NOMO-1 (cell line): Measurements from ENCODE around the gene NUDC.
"Not testable (repeated sequence)": the region's sequence is repeated elsewhere in the genome, so short reads cannot be mapped to it uniquely, and the experiment has no call there.

ENCODE experiments used
- DNase-seq, 2 experiments: peaks; one replicate each; lab custom pipeline; 2025; ENCODE audit not compliant: unreplicated experiment in 2 of 2; lab: John Stamatoyannopoulos, UW

NUDC gene

DNA sequence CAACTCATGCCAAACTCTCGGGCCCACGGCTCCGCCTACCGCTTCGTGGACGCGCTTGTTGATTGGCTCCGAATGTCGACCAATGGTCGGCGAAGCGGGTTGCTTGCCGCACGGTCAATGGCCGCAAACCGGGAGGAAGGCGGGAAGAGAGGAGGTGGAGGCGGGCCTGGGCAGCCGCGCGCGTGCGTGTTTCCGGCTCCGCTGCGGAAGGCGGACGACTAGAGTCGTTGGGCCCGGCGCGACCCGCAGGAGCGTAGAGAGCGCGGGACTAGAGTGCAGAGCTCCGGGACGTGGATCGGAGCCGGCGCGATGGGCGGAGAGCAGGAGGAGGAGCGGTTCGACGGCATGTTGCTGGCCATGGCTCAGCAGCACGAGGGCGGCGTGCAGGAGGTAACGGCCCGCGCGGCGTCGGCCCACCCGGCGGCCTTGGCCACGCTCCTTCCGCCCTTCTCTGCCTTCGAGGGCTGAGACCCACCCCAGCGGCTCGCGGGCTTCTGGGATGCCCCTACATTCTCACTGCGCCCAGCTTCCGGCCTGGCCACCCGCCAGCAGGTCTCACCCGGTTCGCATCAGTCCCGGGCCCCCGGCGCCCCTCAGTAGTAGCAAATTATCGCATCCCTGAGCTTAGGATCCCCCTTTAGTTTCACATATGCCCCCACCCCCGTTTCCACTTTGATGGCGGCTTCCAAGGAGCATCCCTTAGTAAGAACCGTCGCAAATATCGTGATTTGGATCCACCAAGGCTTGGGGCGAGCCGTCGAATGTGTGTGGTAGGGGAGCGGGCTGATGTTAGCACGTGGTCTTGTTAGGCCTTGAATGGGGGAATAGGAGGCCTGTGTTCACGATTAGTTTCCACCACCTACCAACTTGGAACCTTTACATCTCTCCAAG is at the start of gene NUDC:
TSS of gene NUDC (plus strand) at position 204 of the 891 bp plus-strand sequence. CDS start at position 310, 106 bp downstream.
- DNase-seq = peak; percentile 96 to 97

DNA sequence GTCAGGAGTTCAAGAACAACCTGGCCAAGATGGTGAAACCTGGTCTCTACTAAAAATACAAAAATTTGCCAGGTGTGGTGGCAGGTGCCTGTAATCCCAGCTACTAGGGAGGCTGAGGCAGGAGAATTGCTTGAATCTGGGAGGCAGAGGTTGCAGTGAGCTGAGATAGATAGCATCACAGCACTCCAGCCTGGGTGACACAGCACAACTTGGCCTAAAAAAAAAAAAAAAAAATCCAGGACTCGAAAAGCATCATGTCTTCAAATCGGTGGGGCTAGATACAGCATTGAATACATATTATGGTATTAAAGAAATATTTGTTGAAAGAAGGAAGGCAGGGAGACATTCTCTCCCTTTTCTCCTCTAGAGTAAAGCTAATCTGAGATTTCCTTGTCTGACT is 48.4 kb upstream of the NUDC start:
- DNase-seq = not testable (repeated sequence)

DNA sequence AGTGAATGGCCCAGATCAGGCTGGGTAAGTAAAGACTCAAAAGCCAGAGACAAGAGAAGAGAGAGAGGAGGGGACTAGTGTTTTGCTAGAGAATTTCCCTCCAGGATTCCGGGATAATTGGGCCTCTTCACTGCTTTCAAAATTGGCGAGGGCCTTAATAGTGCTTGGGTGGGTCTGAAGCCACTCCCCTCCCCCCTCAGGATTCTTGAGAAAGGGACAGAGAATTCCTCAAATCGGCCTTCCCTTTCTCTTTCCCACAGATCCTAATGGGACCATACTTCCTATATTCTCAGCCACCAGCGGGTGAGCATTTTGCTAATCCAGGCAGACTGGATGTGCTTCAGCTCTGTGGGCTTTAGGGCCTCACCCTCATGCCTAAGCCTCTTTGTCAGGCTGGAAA is 46.6 kb upstream of the NUDC start:
- no peak for DNase-seq

DNA sequence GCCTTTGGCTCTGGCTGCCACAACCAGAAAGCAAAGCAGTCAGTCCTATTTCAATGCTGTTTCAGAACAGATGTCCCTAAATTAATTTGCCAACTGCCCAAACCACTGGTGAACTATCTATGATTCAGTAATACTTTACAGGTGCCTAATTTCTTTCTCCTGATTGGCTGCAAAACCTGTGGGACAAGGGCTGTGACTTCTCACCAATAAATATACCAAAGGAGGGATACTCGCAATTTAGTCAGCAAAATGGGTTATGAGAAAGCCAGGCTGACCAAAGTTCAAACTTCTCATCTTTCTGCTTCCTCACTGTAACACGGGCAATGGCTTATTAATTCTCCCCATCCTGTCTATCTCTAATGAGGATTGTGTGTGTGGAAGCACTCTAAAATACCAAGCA is 44.2 kb upstream of the NUDC start:
- DNase-seq = no peak

DNA sequence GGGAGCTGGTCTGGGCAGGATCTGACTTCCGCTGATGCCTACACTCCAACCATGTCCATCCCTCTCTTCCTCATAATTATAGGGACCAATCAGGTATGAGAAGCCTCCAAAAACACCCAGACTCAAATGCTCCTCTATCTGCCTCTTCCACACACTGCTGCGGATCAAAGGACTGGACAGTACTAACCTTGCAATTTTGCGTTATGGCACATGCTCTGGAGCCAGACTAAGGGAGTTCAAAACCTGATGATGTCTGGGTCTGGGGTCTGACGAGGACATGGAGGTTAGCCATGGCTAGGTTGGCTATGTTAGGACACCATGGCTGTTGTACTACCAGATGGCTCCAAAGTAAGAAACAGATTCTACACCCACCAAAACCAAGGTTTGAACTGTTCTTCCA is 41.8 kb upstream of the NUDC start:
- DNase-seq = no peak

DNA sequence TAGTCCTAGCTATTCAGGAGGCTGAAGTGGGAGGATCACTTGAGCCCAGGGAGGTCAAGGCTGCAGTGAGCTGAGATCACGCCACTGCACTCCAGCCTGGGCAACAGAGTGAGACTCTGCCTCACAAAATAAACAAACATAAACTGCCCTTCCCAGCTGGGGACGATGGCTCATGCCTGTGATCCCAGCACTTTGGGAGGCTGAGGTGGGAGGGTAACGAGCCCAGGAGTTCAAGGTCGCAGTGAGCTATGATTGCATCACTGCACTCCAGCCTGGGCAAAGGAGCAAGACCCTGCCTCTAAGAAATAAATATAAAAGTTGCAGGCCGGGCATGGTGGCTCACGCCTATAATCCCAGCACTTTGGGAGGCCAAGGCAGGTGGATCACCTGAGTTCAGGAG is 39.9 kb upstream of the NUDC start:
- DNase-seq = not testable (repeated sequence)

DNA sequence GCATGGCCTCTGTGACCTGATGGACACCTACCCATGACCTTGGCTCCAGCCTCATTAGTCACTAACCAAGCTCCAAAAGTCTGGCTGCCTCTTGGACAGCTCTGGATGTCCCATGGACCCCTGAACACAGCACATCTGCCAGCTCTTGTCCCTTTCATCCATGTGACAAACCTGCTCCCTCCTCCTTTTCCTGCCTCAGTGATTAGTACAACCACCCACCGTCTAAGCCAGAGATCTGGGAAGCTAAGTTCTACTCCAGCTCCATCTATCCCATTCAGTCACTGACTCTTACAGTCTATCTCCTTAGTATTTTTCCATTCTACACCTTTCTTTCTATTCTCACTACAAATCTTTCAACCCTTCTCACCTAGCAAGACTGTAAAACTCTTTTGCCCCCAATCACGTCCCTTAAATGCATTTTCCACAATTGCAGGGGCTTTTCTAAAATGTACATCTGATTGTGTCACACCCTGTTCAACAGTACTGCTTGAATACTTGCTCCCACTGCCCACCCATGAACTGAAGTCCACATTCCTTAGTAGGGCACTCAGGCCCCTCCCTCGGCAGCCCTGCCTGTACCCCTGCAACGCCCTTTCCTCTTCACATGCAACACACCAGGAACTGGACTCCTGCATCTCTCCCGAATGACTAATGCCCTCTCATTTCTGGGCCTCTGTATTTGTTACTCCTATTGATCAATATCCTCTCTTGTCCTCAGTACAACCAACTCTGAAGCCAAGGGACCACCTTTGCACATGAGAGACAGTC is 38.7 kb upstream of the NUDC start:
- no peak for DNase-seq

DNA sequence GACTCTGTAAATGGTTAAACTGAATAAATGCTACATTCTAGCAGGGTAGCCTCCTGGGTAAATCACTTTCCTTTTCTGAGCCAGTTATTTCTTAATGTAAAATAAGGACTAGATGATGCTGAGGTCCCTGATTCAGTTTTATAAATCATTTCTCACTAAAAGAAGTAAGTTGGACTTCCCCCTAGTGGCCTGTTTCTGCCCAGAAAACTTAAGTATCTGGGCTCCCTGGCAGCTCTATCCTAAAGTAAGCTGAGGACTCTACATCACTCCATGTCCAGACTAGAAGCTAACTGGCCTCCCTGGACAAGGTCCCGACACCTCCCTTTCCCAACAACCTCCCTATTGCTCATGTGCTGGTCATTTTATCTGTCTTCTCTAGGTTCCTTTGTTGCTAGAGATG is 34.4 kb upstream of the NUDC start:
- DNase-seq = peak in 1 of 2 experiments; percentile 9

DNA sequence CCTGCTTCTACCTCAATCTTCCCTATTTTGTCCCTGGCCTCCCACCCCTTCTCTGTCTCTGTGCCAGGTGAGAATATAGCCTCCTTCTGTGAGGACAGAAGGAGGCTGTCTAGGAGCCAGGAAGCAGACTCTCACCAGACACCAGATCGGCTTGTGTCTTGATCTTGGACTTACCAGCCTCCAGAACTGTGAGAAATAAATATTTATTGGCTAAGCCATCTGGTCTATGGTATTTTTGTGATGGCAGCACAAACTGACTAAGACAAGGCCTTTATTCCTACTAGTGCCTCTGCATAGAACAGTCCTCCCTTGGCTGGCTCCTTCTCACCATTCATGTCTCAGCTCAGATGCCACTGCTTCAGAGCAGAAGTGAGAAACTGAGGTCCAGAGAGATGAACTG is 33.3 kb upstream of the NUDC start:
- no peak for DNase-seq

DNA sequence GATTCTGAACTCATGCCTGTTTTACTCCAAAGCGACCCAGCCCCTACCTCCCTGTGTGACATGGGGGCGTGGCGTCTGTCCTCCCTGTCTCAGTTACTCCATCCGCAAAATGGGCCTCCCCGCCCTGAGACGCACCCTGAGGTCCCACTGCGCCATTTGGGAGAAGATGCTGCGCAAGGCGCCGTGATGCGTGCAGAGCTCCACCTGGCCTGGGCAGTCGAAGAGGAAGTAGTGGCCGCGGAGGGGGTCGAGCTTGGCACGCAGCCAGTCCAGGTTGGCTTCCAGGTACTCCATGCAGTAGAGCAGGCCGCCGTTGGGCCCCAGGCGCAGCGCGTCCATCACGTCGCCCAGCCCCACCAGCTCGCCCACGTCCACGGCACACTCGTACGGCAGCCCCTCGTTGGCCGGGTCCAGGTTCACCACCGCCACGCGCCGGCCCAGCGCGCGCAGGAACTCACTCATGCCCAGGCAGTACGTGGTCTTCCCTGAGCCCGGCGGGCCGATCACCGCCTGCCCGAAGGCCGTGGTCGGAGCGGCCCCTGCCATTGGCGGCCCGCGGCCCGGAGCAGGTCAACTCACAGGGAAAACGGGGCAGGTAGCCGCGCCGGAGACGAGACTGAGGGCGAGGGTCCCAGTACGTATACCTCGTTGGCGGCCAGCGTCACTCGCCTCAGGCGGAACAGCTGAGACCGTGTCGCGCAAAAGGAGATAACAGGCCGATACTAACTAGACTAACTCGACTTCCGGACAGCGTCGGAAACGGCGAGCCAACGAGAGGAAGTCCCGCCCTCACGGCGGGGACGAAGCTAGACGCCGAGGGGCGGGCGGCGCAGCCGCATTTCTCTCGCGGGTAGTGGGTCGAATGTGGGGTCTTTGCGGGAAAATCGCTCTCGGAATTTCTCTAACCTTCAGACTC is 31.7 kb upstream of the NUDC start, which contains the start of gene GPN2:
TSS of gene GPN2 (minus strand) at position 733 of the 916 bp plus-strand sequence. CDS start at position 546, 187 bp downstream.
- peak; percentile 75 to 85 for DNase-seq

DNA sequence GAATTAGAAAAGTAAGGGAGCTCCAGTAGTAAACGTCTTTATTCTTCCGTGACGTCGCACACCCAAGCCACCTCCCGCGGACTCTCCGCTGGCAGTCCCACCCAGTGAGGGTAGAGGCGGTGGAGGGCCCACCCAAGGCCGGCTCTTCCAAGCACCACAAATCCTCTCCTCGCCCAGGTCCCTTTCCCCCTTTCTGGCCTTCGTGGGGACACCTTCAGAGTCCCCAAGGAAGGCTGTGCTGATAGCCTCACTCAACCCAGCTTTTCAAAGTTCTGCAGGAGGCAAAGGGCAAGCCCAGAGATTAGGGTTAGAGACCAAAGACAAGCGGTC is 31.1 kb upstream of the NUDC start:
- no peak for DNase-seq

DNA sequence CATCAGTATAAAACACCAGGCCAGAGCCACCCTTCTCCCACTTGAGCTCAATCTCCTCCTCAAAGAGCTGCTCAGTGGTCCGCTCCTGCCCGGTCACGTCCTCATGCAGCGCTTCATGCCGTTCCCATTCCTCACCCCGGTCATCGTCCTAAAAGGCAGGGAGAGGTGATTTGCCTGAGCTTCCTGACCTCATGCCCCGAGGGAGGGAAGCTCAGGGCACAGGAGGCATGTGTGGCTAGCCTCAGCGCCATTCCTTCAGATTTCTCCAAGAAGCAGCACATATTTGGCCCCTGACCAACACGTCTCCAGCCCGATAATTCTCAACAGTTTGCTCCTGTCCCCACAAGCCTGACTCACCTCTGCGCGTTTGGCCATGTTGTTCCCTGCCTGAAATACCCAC is 27.3 kb upstream of the NUDC start:
- DNase-seq = no peak

DNA sequence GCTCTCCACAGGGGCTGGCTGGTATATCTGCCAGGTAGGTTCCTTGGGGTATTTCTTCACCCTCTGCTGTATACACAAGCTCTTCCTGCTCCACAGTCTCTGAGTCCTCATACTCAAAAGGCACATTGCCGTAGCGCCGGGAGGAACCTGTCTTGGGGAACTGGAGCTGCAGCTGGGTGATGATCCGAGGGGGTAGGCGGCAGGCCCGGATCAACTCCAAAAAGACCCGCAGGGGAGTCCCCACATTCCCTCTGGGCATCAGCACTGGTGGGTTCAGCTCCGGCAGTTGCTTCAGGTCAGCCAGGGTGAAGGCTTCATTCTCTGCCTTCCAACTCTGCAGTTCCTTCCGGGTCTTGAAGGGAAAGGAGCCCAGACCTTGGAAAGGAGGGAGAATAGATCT is 24.2 kb upstream of the NUDC start:
- no peak for DNase-seq

DNA sequence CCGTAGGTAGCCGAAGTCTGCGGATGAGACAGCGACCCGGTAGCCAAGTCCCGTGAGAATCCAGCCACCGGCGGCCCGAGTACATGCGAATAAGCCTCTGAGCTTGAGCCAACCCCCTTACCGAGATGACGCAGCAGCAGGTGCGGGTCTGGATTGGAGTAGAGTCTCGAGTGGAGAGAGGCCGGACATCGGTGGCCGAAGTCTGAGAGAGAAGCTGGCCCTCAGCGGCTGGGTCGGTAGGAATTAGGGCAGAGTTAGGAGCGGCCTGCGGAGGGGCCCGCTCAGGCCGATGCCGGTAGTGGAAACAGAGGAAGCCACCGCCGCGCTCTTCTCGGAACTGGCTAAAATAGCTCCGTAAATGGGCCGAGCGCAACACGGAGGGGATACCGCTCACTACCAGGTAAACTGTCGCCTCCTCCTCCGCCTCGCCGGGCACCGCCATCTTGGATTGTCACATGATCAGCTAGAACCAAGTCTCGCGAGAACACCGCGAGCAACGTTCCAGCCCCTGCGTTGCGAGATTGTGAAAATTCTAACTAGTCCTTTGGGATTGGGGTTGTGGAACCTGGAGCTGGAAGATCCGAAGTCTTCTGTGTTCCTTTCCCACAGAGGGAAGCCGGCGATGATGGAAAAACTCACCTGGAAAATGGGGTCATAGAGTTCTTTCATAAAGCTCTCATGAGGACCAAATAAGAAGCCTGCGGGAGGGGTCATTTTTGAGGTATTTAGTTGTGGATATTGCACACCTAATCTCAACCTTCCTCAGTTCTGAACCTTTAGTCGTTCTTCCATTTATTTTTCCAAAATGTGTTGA is 21.3 kb upstream of the NUDC start, which contains the start of gene GPATCH3:
TSS of gene GPATCH3 (minus strand) at position 467 of the 814 bp plus-strand sequence. CDS start at position 442, 25 bp downstream.
- DNase-seq = peak; percentile 51 to 78

DNA sequence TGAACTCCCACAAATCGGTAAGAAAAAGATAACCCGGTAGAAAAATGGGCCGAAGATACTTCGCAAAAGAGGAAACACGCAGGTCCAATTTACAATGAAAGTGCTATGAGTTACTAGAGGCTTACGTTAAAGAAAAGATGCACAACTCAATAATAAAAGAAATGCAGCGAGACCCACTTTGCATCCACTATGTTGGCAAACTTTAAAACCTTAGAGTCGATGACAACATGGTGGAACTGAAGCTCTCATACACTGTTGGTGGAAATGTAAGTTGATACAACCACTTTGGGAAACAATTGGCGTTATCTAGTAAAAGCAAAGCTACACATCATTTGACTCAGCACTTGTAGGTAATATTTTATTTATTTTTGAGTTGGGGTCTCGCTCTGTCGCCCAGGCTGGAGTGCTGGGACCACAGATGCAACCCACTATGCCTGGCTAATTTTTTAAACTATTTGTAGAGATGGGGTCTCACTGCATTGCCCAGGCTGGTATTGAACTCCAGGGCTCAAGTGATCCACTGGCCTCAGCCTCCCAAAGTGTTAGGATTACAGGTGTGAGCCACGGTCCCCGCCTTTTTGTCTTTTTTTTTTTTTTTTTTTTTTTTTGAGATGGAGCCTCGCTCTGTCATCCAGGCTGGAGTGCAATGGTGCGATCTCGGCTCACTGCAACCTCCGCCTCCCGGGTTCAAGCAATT is 20.6 kb upstream of the NUDC start:
- DNase-seq = peak; percentile 8 to 44

DNA sequence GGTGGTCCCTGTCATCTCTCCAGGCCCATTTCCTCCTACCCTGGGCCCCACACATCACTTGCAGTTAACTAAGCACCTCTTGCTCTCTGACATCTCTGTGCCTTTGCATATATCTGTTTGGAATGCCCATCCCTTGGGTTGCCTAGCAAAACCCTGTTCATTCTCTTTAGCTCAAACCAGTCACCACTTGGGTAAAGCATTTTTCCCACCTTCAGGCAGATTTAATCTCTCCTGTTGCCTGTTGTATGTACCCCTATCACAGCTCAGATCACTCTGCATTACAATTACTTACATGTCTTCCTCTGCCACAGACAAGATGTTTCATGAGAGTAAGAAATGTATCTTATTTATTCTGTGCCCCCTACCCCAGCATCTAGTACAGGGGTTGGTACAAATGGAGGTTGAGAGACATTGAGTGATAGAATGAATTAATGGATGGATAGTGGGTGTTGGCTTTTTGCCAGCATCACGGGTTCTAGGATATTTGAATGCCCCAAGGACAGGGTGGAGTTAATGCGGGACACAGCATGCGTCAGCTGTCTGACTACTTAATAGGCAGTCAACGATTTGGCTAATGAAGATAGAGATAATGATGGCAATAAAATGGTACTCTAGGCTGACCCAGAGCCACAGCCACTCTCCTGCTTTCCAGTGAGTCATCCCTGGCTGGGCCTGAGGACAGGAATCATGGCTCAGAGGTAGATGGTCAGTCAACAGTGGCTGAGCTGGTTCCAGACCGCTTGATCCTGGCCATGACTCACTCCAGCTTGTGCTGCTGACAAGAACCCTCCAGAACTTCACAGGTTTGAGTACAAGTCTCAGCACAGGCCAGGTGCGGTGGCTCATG is 14.2 kb upstream of the NUDC start:
- DNase-seq = no peak

DNA sequence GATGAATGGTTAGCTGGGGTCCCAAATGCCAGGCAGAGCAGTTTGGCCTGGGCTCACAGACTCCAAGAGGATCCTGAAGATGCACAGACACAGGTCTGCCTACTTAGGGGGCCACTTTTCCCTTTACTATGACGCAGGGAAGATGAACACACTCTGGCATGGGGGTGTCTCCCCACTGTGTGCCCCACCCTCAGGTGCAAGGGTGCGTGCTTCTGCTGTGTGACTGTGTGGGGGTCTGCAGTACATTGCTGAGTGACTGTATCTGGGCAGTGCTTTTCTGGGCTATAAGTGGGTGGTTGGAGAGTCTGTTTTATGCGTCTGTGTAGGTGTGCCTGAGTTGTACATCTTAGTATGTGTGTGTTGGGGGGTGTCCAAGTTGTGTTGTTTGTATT is 11.6 kb upstream of the NUDC start:
- no peak for DNase-seq
